HG02571 (cell line): ENCODE measurements around the gene RALY.

Source experiments
- ATAC-seq: cut with Tn5 transposase; IDR thresholded peaks from one replicate; pipeline ENCODE4 v1.9.1; 2021; ENCODE audit warnings: mild to moderate bottlenecking, moderate library complexity; ENCODE audit not compliant: unreplicated experiment

The RALY gene

GRCh38 chr20:34075647-34076046 lies 81.9 kb downstream of the RALY start:
- no peak for ATAC-seq

GRCh38 chr20:34076952-34077351 lies 83.2 kb downstream of the RALY start:
- no peak for ATAC-seq

GRCh38 chr20:34078540-34078939 lies 84.8 kb downstream of the RALY start:
- ATAC-seq, result no peak

GRCh38 chr20:34079818-34080217 lies 86.1 kb downstream of the RALY start:
- no peak for ATAC-seq

- ATAC-seq, result no peak
These were observed 88.6 kb downstream of the RALY start for GRCh38 chr20:34082232-34082887.

- ATAC-seq, result no peak
These were observed 89.4 kb downstream of the RALY start for GRCh38 chr20:34083137-34083536.

GRCh38 chr20:34083781-34084180 lies 90.1 kb downstream of the RALY start:
- ATAC-seq, result no peak

- no peak for ATAC-seq
These were observed 90.7 kb downstream of the RALY start for GRCh38 chr20:34084227-34084923.

GRCh38 chr20:34085544-34086040 lies 91.9 kb downstream of the RALY start:
- ATAC-seq, result no peak

- ATAC-seq, result no peak
These were observed 94.8 kb downstream of the RALY start for GRCh38 chr20:34088305-34089174.

- ATAC-seq, result no peak
These were observed 95.4 kb downstream of the RALY start for GRCh38 chr20:34089175-34089479.

- no peak for ATAC-seq
These were observed 96.1 kb downstream of the RALY start for GRCh38 chr20:34089655-34090345.

- no peak for ATAC-seq
These were observed 96.9 kb downstream of the RALY start for GRCh38 chr20:34090645-34091044.

- no peak for ATAC-seq
These were observed 98.0 kb downstream of the RALY start for GRCh38 chr20:34091637-34092200.

GRCh38 chr20:34093895-34094294 lies 100.2 kb downstream of the RALY start:
- ATAC-seq, result no peak

- ATAC-seq, result no peak
These were observed 102.1 kb downstream of the RALY start for GRCh38 chr20:34095825-34096224.

- no peak for ATAC-seq
These were observed 103.2 kb downstream of the RALY start for GRCh38 chr20:34096699-34097444.

GRCh38 chr20:34098570-34098969 lies 104.9 kb downstream of the RALY start:
- ATAC-seq, result no peak

GRCh38 chr20:34099675-34100074 lies 106.0 kb downstream of the RALY start:
- ATAC-seq, result no peak

- ATAC-seq, result no peak
These were observed 106.9 kb downstream of the RALY start for GRCh38 chr20:34100576-34100975.
